Spleen (tissue), 7 donors: Measurements from ENCODE around the gene NDUFS2.

Experiments used
- POLR2A ChIP-seq, 3 donors: fragments of 450-650 bp; IDR thresholded peaks; one replicate each; pipeline ENCODE4 v1.5.1; 2017; ENCODE audit warnings: antibody characterized with exemption in 3 of 3, mild to moderate bottlenecking in 1 of 3
- POLR2AphosphoS5 ChIP-seq, 3 donors: sonication (generic); formaldehyde crosslinking; IDR thresholded peaks; one replicate each; pipeline ENCODE4 v1.5.1; 2017; ENCODE audit warnings: antibody characterized with exemption in 3 of 3
- TF ChIP-seq, protein P1 (sequence below), 11 experiments: fragments of 200-600 bp in 7 of 11; fragments of 450-650 bp in 4 of 11; sonication (generic) in 4 of 11; IDR thresholded peaks in 8 of 11; conservative IDR thresholded peaks in 3 of 11; 1 replicate in 7 of 11; 2 replicates in 4 of 11; pipeline versions ENCODE4 v1.4.0 to v1.8.0; 2016 to 2021; ENCODE audit warnings: antibody characterized with exemption in 11 of 11, inconsistent platforms in 4 of 11, mild to moderate bottlenecking in 1 of 11
- donor health status: DM: no; HTN: no; CAD: no; lungs with moderate emphysema.
- donor health status: DM: no; HTN: no; CAD: no.
- donor health status: DM: no; HTN: no; CAD: no.

DNA sequence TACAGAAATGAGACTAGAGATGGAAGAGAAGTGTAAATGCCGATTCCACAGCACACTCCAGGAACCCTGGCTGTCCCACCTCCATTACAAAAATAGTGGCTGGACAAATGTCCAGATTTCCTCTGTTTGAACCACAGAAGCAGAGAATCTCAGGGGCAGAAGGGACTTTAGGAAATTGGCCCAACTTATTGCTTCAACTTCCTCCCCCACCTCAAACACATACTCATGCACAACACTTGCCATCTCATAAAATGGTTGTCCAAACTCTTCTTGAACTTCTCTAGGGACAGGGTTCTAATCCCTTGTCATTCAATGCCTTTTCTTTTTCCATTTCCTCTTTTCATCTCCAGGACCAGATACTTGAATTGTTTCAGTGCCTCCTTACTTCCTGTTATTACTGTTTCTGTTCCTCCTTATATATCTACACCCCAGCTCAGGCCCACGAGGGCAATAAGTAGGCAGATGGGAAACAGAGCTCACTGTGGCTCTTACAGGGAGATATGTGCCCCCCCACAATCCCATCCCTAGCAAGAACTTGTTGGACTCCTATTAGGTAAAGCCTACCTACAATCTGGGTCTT is 16.3 kb upstream of the NDUFS2 start:
- TF ChIP-seq POLR2A (IDR thresholded peaks at IDR 0.05) (peak in 1 of 3 donors; percentile 18), POLR2AphosphoS5 (IDR thresholded peaks at IDR 0.05) (peak in 1 of 3 donors; percentile 41)
- TF ChIP-seq, protein P1, sequence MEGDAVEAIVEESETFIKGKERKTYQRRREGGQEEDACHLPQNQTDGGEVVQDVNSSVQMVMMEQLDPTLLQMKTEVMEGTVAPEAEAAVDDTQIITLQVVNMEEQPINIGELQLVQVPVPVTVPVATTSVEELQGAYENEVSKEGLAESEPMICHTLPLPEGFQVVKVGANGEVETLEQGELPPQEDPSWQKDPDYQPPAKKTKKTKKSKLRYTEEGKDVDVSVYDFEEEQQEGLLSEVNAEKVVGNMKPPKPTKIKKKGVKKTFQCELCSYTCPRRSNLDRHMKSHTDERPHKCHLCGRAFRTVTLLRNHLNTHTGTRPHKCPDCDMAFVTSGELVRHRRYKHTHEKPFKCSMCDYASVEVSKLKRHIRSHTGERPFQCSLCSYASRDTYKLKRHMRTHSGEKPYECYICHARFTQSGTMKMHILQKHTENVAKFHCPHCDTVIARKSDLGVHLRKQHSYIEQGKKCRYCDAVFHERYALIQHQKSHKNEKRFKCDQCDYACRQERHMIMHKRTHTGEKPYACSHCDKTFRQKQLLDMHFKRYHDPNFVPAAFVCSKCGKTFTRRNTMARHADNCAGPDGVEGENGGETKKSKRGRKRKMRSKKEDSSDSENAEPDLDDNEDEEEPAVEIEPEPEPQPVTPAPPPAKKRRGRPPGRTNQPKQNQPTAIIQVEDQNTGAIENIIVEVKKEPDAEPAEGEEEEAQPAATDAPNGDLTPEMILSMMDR (IDR thresholded peaks at IDR 0.05 in 8 of 11, conservative IDR thresholded peaks at IDR 0.05 in 3 of 11) = peak in 1 of 11 experiments; percentile 4
